T-helper 2 cell treated with Interferon-gamma antibody and Interleukin-4, amounts not matched to agents 5 μg/mL and 100 μg/mL, for 36 hours (primary cell): Measurements from ENCODE around the gene NKX1-1.
"Not testable (repeated sequence)": the region's sequence is repeated elsewhere in the genome, so short reads cannot be mapped to it uniquely, and the experiment has no call there.

Source experiments
- DNase-seq: peaks from one replicate; pipeline ENCODE4 v3.0.0; 2021; ENCODE audit warnings: low spot score
- H3K27ac Mint-ChIP-seq: one replicate; pipeline ENCODE4 v1.8.0; 2021; ENCODE audit warnings: mild to moderate bottlenecking, mixed read lengths
- H3K27me3 Mint-ChIP-seq: one replicate; pipeline ENCODE4 v1.8.0; 2021; ENCODE audit warnings: low read depth, mixed read lengths
- H3K36me3 Mint-ChIP-seq: one replicate; pipeline ENCODE4 v1.8.0; 2021; ENCODE audit warnings: low read depth, mixed read lengths
- H3K4me1 Mint-ChIP-seq: one replicate; pipeline ENCODE4 v1.8.0; 2021; ENCODE audit warnings: low read depth, mixed read lengths
- H3K4me3 Mint-ChIP-seq: one replicate; pipeline ENCODE4 v1.8.0; 2022; ENCODE audit warnings: mild to moderate bottlenecking, moderate library complexity, mixed read lengths
- H3K9me3 Mint-ChIP-seq: one replicate; pipeline ENCODE4 v1.8.0; 2021; ENCODE audit warnings: mixed read lengths

Gene NKX1-1

DNA sequence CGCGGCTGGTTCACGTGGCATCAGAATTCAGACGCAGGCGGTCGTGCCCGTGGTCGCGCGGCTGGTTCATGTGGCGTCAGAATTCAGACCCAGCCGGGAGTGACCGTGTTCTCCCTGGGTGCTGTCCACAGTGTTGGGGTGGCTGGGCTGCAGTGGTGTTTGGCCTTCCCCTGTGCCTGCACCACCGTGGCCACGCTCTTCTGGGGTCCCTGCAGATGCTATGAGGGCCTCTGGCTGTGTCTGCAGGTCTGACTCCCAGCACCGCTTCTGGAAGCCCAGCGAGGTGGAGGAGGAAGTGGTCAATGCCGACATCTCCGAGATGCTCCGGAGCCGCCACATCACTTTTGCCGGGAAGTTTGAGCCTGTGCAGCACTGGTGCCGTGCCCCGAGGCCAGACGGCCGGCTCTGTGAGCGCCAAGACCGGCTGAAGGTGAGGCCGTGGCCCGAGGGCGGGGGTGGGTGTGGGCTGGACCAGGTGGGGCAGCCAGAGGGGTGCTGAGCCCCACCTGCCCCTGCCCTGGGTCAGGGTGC lies 26.4 kb downstream of the NKX1-1 start:
- Mint-ChIP-seq H3K9me3 (no peaks in the 10 kb centered on the region), H3K27ac (no peak overlapping the region), H3K36me3 (no peaks in the 10 kb centered on the region), H3K4me1 (no peaks in the 10 kb centered on the region), H3K4me3 (no peak overlapping the region), H3K27me3 (no peaks in the 10 kb centered on the region)
- DNase-seq = no peak

GRCh38 chr4:1379351-1379781 lies 26.9 kb downstream of the NKX1-1 start:
- no peaks in the 10 kb centered on the region for H3K4me1 Mint-ChIP-seq
- H3K27ac Mint-ChIP-seq = no peak overlapping the region
- no peak for DNase-seq
- H3K36me3 Mint-ChIP-seq = no peaks in the 10 kb centered on the region
- no peaks in the 10 kb centered on the region for H3K27me3 Mint-ChIP-seq
- no peak overlapping the region for H3K4me3 Mint-ChIP-seq
- H3K9me3 Mint-ChIP-seq = no peaks in the 10 kb centered on the region

DNA sequence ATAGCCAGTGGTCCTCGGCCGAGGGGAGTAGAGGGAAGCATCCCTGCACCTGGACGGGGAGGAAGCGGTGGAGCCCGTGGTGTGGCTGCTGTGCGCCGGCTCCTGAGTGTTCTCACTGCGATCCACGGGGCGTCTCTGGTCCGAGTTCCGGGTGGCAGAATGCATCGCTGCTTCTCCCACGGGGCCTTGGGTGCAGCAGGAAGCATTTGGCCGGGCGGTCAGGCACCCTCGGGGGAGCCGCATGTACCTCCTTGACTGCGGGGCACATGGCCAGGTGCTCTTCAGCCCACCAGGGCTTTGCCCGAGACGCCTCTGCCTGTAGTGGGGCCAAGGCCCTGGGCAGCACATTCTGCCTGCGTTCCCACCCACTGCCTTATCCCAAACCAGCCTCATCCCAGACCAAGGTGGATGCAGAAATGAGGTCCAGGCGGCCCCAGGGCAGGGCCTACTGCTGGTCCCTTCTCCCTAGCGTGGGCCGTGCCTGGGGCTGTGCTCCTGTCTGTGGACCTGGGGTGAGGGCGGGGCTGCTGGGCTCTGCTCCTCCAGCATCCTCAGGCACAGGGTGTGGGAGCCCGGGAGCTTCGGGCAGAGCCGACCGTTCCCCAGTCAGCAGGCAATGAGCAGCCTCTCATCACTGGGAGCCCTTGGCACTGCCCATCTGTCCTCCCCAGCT lies 27.5 kb downstream of the NKX1-1 start:
- Mint-ChIP-seq H3K4me1 (no peaks in the 10 kb centered on the region), H3K4me3 (no peak overlapping the region), H3K27ac (no peak overlapping the region), H3K9me3 (no peaks in the 10 kb centered on the region), H3K27me3 (no peaks in the 10 kb centered on the region), H3K36me3 (no peaks in the 10 kb centered on the region)
- no peak for DNase-seq

GRCh38 chr4:1377606-1378261 lies 28.5 kb downstream of the NKX1-1 start:
- no peak for DNase-seq
- Mint-ChIP-seq H3K27ac (no peak overlapping the region), H3K36me3 (no peaks in the 10 kb centered on the region), H3K27me3 (no peaks in the 10 kb centered on the region), H3K9me3 (no peaks in the 10 kb centered on the region), H3K4me3 (no peak overlapping the region), H3K4me1 (no peaks in the 10 kb centered on the region)

- Mint-ChIP-seq H3K4me3 (no peak overlapping the region), H3K4me1 (no peaks in the 10 kb centered on the region), H3K36me3 (no peaks in the 10 kb centered on the region), H3K9me3 (no peaks in the 10 kb centered on the region), H3K27me3 (no peaks in the 10 kb centered on the region), H3K27ac (no peak overlapping the region)
- DNase-seq = no peak
These were observed 29.2 kb downstream of the NKX1-1 start for GRCh38 chr4:1376841-1377605.

- no peak for DNase-seq
- H3K36me3 Mint-ChIP-seq = no peaks in the 10 kb centered on the region
- no peaks in the 10 kb centered on the region for H3K27me3 Mint-ChIP-seq
These were observed 29.8 kb downstream of the NKX1-1 start for GRCh38 chr4:1376391-1376840.

GRCh38 chr4:1375761-1376322 lies 30.4 kb downstream of the NKX1-1 start:
- no peak overlapping the region for H3K4me3 Mint-ChIP-seq
- no peaks in the 10 kb centered on the region for H3K27me3 Mint-ChIP-seq
- H3K36me3 Mint-ChIP-seq = no peaks in the 10 kb centered on the region
- no peak for DNase-seq
- H3K4me1 Mint-ChIP-seq = no peaks in the 10 kb centered on the region
- no peak overlapping the region for H3K27ac Mint-ChIP-seq
- no peaks in the 10 kb centered on the region for H3K9me3 Mint-ChIP-seq

More at GRCh38 chr4:1376391-1376840, 29.8 kb downstream of the NKX1-1 start:
- H3K4me3 Mint-ChIP-seq = no peak overlapping the region
- no peaks in the 10 kb centered on the region for H3K4me1 Mint-ChIP-seq
- no peaks in the 10 kb centered on the region for H3K9me3 Mint-ChIP-seq
- H3K27ac Mint-ChIP-seq = no peak overlapping the region

DNA sequence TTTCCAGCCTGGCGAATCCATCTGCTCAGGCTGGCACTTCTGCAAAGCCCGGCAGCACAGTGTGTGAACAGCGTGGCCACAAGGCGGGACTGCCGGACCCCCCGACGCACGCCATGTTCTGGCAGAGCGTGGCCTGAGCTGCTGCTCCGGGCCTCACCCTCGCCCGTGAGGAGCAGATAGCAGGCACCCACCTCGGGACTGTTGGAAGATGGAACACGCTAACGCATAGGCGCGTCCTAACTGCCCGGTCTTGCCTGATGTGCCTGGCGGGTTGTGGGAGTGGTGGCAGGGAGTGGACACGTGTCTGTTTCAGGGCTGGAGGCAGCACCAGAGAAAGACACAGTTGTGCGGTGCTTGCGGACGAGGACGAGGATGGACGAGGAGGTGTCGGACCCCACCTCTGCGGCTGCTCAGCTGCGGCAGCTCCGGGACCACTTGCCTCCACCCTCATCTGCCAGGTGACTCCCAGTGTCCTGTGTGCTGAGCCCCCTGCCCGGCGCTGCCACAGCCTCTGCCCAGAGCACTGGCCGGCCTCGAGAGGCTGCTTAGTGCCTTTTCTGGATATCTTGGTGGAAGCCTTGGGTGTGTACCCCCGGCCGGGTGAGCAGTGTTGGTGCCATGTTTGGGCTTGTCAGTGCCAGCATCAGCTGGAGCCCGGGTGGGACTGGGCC lies 31.1 kb downstream of the NKX1-1 start:
- no peaks in the 10 kb centered on the region for H3K36me3 Mint-ChIP-seq
- no peak overlapping the region for H3K27ac Mint-ChIP-seq
- no peaks in the 10 kb centered on the region for H3K27me3 Mint-ChIP-seq
- DNase-seq = no peak
- H3K4me3 Mint-ChIP-seq = no peak overlapping the region
- no peaks in the 10 kb centered on the region for H3K4me1 Mint-ChIP-seq
- no peaks in the 10 kb centered on the region for H3K9me3 Mint-ChIP-seq

- Mint-ChIP-seq H3K4me1 (no peaks in the 10 kb centered on the region), H3K27me3 (no peaks in the 10 kb centered on the region), H3K27ac (no peak overlapping the region), H3K9me3 (no peaks in the 10 kb centered on the region), H3K36me3 (no peaks in the 10 kb centered on the region), H3K4me3 (no peak overlapping the region)
- no peak for DNase-seq
These were observed 31.6 kb downstream of the NKX1-1 start for GRCh38 chr4:1374706-1375045.

DNA sequence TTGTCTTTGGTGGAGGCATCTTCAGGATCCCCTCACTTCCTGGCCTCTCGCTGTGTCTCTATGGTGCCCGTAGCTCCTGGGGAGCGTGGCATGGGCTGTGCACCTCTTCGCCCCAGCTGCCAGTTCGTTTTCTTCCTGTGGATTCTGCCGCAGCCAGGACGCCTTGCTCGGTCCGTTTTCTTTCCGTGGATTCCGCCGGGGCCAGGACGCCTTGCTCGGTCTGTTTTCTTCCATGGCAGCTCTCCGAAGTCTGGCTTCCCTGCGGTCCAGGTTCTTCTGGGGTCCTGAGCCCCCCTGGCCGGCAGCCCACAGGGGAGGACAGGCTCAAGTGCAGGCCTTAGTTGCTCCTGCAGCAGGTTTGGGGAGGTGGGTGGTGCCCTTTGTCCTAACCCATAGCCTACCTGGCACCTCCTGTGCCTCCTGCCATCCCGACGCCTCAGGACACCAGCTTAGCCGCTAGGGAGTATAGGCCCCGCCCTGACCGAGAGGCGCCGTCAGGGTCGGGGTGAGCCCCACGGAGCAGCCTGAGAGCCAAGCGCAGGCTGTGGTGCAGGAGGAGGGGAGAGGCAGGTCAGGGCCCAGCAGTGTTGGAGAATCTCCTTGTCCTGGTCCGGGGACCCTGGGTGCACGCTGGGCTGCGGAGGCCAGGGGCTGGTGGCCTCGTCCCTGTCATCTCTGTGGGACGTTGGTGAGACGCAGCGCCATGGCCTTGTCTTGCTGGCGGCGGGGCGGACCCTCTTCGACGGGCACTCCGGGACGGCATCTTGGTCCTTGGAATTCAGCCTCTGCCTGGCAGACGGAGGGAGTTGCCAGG lies 32.1 kb downstream of the NKX1-1 start:
- Mint-ChIP-seq H3K4me3 (no peak overlapping the region), H3K27me3 (no peaks in the 10 kb centered on the region), H3K36me3 (no peaks in the 10 kb centered on the region), H3K9me3 (no peaks in the 10 kb centered on the region), H3K27ac (no peak overlapping the region), H3K4me1 (no peaks in the 10 kb centered on the region)
- DNase-seq = no peak

DNA sequence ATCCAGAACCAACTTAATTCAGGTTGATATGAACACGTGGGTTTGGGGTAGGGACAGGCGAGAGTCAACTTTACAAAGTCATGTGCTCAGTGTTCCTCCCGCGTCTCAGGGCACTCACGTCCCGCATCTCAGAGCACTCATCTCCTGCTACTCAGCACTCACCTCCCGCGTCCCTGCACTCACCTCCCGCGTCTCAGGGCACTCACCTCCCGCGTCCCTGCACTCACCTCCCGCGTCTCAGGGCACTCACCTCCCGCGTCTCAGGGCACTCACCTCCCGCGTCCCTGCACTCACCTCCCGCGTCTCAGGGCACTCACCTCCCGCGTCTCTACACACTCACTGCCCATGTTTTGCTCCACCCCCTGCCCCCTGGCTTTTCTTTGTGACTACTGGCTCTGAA lies 33.7 kb downstream of the NKX1-1 start:
- H3K4me3 Mint-ChIP-seq, H3K27me3 Mint-ChIP-seq, H3K9me3 Mint-ChIP-seq, H3K4me1 Mint-ChIP-seq, DNase-seq, H3K36me3 Mint-ChIP-seq, H3K27ac Mint-ChIP-seq: not testable (repeated sequence)

- Mint-ChIP-seq H3K27ac (no peak overlapping the region), H3K9me3 (no peaks in the 10 kb centered on the region), H3K27me3 (no peaks in the 10 kb centered on the region), H3K4me3 (no peak overlapping the region), H3K36me3 (no peaks in the 10 kb centered on the region), H3K4me1 (no peaks in the 10 kb centered on the region)
- no peak for DNase-seq
These were observed 34.8 kb downstream of the NKX1-1 start for GRCh38 chr4:1371176-1372165.
